Left ventricle myocardium inferior (tissue), 1 donor: ENCODE measurements around the gene DNM3. TPM values are rescaled to one million over a fixed set of nuclear protein-coding genes. Genes with fewer than 3 reads are reported as not detected.

Source experiments
- DNase-seq: peaks from one replicate; pipeline ENCODE4 v3.0.0-alpha.2; 2020
- H3K27ac ChIP-seq: fragments of 200-600 bp; replicated peaks from 2 replicates; pipeline ENCODE4 v1.8.0; 2021
- H3K27me3 ChIP-seq: fragments of 200-600 bp; 2 replicates; pipeline ENCODE4 v1.8.0; 2021; ENCODE audit warnings: low read depth
- H3K36me3 ChIP-seq: fragments of 200-600 bp; 2 replicates; pipeline ENCODE4 v1.8.0; 2021
- H3K4me1 ChIP-seq: fragments of 200-600 bp; 2 replicates; pipeline ENCODE4 v1.8.0; 2021
- H3K4me3 ChIP-seq: fragments of 200-600 bp; 2 replicates; pipeline ENCODE4 v1.8.0; 2021; ENCODE audit warnings: mild to moderate bottlenecking, moderate library complexity
- H3K9me3 ChIP-seq: fragments of 200-600 bp; replicated peaks from 2 replicates; pipeline ENCODE4 v1.8.0; 2021
- intact Hi-C: fragments of 100-400 bp; cut with micrococcal nuclease; formaldehyde crosslinking; loops from one replicate; pipeline ENCODE4 v1.11.0; 2022
- total RNA-seq: library from RNA; stranded (reverse); fragmentation: NEBNext Ultra II Directional; extraction: Animal tissue kit (Norgen Biotek cat#: 25700); gene quantifications from one replicate; pipeline ENCODE4 v1.2.1, GENCODE V29; 2021
- TF ChIP-seq, protein P1 (sequence below): fragments of 200-600 bp; IDR thresholded peaks from 2 replicates; pipeline ENCODE4 v1.8.0; 2021; ENCODE audit warnings: antibody characterized with exemption, mild to moderate bottlenecking, borderline replicate concordance
- donor health status: DM: no; HTN: yes; CAD: no; lungs with severe emphysema.

Gene DNM3
- total RNA-seq, 1 donor from 2014 or later = 1.2 TPM

GRCh38 chr1:172339842-172340241 is 498.5 kb downstream of the DNM3 start:
- no peak for DNase-seq
- Histone ChIP-seq H3K27me3 (no peaks in the 10 kb centered on the region), H3K4me3 (no peak overlapping the region), H3K4me1 (peaks cover 18% of the 10 kb centered on the region), H3K27ac (no peak overlapping the region), H3K36me3 (no peaks in the 10 kb centered on the region), H3K9me3 (no peaks in the 10 kb centered on the region)
- TF ChIP-seq, protein P1, sequence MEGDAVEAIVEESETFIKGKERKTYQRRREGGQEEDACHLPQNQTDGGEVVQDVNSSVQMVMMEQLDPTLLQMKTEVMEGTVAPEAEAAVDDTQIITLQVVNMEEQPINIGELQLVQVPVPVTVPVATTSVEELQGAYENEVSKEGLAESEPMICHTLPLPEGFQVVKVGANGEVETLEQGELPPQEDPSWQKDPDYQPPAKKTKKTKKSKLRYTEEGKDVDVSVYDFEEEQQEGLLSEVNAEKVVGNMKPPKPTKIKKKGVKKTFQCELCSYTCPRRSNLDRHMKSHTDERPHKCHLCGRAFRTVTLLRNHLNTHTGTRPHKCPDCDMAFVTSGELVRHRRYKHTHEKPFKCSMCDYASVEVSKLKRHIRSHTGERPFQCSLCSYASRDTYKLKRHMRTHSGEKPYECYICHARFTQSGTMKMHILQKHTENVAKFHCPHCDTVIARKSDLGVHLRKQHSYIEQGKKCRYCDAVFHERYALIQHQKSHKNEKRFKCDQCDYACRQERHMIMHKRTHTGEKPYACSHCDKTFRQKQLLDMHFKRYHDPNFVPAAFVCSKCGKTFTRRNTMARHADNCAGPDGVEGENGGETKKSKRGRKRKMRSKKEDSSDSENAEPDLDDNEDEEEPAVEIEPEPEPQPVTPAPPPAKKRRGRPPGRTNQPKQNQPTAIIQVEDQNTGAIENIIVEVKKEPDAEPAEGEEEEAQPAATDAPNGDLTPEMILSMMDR = no peak
- intact Hi-C loops = no loop called here

DNA sequence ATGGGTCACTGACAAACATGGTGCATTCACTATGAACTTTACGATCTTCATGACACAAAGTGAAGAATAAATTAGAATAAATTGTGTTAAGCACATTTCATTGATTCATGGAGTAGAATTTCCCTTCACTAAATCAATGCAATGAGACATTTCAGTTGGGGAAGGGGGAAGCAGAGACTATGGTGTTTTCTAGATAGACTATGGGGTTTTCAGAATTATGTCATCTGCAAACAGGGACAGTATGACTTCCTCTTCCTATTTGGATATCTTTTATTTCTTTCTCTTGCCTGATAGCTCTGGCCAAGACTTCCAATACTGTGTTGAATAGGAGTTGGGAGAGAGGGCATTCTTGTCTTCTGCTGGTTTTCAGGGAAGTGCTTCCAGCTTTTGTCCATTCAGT is 499.2 kb downstream of the DNM3 start:
- no peaks in the 10 kb centered on the region for H3K27me3 ChIP-seq

GRCh38 chr1:172341697-172342096 is 500.4 kb downstream of the DNM3 start:
- H3K4me1 ChIP-seq = peaks cover 18% of the 10 kb centered on the region
- intact Hi-C loops = no loop called here
- DNase-seq = no peak

More for the DNA sequence above, 499.2 kb downstream of the DNM3 start:
- H3K4me3 ChIP-seq = no peak overlapping the region
- no peak overlapping the region for H3K27ac ChIP-seq
- intact Hi-C loops = no loop called here
- H3K4me1 ChIP-seq = peaks cover 18% of the 10 kb centered on the region
- H3K9me3 ChIP-seq = no peaks in the 10 kb centered on the region
- DNase-seq = no peak
- TF ChIP-seq, protein P1 = no peak
- no peaks in the 10 kb centered on the region for H3K36me3 ChIP-seq

DNA sequence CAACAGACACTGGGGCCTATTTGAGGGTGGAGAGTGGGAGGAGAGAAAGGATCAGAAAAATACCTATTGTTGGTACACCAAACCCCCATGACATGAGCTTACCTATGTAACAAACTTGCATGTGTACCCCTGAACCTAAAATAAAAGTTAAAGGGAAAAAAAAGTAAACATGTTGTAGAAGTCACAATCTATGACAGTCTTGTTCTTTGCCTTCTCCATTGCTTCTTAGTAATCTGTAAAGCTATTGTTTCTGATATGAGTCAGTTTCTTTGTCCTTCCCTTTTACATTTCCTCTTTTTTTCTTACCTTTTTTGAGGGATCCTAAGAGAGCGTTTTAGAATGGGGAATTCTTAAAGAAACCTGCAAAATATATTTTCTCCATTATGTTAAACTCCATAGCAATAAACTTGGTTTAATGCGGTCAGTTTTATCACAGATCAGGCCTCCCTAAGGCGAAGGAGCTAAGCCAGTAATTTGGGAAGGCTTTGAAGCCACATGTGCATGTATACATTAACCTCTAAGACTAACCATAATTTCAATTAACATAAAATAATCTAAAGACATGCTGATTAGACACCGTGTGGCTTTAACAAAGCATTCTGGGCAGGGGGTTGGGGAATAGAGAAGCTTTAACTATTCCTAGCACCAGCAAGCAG is 501.4 kb downstream of the DNM3 start:
- peaks cover 18% of the 10 kb centered on the region for H3K4me1 ChIP-seq
- intact Hi-C loops = no loop called here

More at GRCh38 chr1:172341697-172342096, 500.4 kb downstream of the DNM3 start:
- H3K9me3 ChIP-seq = peaks cover under 1% of the 10 kb centered on the region
- TF ChIP-seq, protein P1 = no peak
- H3K27me3 ChIP-seq = no peaks in the 10 kb centered on the region
- no peak overlapping the region for H3K27ac ChIP-seq
- no peak overlapping the region for H3K4me3 ChIP-seq
- H3K36me3 ChIP-seq = no peaks in the 10 kb centered on the region

GRCh38 chr1:172343240-172344160 is 502.2 kb downstream of the DNM3 start:
- Histone ChIP-seq H3K9me3 (peaks cover 19% of the 10 kb centered on the region), H3K36me3 (no peaks in the 10 kb centered on the region), H3K27ac (peak overlapping the region; percentile 63), H3K4me1 (peaks cover 18% of the 10 kb centered on the region), H3K4me3 (no peak overlapping the region), H3K27me3 (no peaks in the 10 kb centered on the region)
- TF ChIP-seq, protein P1 = no peak
- no peak for DNase-seq
- intact Hi-C loops = no loop called here

More for the DNA sequence above, 501.4 kb downstream of the DNM3 start:
- Histone ChIP-seq H3K9me3 (peaks cover 11% of the 10 kb centered on the region), H3K36me3 (no peaks in the 10 kb centered on the region), H3K27ac (peak overlapping the region; percentile 63), H3K4me3 (no peak overlapping the region), H3K27me3 (no peaks in the 10 kb centered on the region)
- TF ChIP-seq, protein P1 = no peak
- DNase-seq = no peak
